ENCODE measurements around the gene ASCL4.

Gene ASCL4

DNA sequence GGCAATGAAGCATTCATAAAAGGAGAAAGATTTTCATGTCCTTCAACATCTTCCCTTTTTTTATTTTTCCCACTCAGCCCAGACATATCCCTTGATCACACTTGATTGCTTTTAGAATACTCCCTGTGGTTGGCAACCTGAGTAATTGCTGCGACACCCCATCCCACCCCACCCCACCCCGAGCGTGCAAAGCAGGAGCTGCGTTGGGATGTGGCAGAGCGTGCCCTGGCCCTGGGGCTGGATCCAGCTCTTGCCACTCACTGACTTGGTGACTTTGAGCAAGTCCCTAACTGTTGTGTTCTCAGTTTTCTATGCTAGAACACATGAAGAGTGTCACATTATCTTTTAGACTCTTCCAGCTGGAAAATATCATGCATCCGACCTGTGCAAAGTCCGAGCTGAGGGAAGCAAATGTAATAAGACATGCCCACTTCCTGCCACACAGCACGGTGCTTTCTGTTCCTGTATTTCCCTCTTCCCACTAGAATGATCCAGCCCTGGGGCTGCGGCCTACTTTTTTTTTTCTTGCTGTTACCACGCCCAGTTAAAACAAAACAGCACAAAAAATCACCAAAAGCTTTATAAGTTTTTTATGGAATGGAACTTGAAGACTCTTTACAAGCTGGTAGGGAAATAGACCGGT is 4.0 kb downstream of the ASCL4 start:
- FAIRE-seq, result no peak
- DNase-seq (ENCODE audit: insufficient read length, low spot score), result no peak

DNA sequence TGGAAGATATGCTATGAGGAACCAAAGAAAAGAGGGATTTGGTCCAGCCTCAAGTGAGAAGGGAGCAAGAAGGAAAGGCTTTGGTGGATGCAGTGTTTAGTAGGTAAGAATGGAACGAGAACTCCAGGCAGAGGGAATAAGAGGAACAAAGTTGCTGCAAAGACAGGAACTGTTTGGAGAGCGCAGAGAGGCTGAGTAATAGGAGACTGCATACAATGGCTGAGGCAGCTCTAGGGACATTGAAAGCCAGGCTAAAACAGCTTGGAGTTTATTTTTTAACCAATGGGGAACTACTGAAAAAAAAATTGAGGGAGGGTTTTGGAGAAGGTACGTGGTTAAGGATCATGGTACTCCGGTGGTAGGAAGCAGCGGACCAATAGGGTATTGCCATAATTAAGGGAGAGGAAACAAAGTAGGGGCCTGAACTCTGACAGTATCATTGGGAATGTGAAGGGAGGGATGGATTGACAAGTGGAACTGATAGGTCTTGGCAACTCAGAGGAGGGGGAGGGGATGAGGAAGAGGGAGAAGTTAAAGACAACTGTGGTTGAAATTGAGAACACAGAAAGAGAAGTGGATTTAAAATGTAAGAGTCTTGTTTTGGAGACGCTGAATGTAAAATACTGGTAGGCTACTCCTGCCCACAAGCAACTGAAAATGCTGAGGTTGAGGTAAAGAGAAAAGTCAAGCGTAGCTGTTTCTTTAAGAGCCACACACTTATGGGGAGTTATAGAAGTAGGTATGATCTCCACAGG is 4.8 kb downstream of the ASCL4 start:
- DNase-seq (ENCODE audit: insufficient read length, low spot score) (peak; percentile 50), FAIRE-seq (peak; percentile 93)

DNA sequence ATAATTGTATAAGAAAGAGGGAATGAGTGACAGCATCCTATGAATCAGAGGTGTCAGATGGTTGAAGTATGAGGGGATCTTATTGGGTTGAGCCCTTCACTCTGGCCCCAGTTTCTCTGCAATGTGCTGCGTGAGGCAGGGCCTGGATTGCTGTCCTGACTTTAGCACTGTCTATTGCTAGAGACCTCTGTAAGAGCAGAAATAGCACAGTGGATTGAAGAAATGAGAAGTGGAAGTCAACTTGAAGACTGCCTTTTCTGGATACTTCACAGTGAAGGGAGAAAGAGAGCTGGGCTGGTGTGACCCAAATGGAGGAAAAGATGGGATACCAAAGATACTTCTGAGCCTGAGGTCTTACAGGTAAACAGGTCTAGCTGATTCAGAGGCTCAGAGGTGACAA is 5.8 kb downstream of the ASCL4 start:
- DNase-seq (ENCODE audit: insufficient read length, low spot score) (no peak), FAIRE-seq (peak; percentile 23)

DNA sequence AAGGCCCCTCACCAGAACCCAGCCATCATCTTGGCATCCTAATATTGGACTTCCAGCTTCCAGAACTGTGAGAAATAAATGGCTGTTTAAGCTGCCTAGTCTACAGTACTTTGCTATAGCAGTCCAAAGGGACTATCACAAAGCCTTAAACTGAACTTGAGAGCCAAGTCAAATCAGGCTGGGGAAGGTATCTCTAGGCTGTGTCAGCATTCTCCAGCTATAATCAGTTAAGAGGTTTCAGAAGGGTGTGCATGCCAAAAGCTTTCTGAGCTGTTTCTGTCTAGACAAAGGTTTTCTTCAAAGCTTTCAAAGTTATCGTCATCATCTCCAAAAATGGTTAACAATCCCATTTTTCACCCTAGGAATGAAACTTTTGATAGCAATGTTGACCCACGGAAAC is 7.6 kb downstream of the ASCL4 start:
- no peak for FAIRE-seq
- DNase-seq (ENCODE audit: insufficient read length, low spot score), result no peak

DNA sequence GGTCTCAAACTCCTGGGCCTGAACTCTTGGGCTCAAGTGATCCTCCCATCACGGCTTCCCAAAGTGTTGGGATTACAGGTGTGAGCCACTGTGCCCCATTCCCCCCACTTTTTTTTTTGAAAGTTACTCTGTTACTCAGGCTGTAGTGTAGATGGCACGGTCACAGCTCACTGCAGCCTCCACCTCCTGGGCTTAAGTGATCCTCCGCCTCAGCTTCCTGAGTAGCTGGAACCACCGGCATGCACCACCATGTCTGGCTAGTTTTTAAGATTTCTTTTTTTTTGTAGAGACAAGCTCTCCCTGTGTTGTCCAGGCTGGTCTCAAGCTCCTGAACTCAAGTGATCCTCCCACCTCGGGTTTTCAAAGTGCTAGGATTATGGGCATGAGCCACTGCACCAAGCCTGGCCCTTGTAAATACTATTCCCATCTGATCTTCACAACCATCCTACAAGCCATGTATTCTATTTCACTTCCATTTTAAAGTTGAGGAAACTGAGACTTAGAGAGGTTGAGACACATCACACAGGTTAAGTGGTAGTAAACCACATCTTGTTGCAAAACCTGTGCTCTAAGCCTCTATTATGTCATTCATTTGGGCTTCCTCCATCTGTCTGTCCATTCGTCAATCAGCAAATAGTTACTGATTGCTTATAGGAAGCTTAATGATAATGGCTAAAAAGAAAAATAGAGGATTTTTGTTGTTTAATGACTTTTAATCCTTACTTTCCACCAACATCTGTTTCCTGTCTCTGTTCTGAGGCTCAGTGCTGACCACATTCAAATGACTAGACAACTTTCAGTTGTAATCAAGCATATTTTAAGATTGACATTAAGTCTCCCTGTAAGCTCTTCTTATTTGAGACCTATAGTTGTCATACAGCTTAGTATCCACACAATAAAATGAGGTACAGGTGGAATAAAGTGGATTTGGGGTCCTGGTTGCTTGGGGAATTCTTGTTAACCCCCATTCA is 9.2 kb downstream of the ASCL4 start:
- DNase-seq (ENCODE audit: insufficient read length, low spot score) (no peak), FAIRE-seq (peak; percentile 79)

DNA sequence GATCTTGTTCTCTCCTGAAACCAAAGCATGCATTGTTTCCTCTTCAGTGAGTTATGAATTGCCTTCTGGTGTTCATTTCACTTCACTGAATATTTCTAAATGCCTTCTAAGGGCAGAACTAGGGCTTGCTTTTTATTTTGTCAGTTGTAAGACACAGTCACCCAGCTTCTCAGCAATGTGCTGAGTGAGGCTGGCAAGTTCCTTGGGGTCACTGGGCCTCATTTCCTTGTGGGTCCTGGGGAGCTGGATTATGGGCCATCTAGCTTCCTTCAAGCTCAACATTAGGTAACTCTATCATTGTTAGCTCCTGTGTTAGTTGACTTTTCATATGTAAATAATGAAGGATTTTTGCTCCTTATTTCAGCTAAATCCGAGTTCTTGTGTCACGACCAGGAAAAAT is 13.8 kb downstream of the ASCL4 start:
- FAIRE-seq (no peak), DNase-seq (ENCODE audit: insufficient read length, low spot score) (no peak)

DNA sequence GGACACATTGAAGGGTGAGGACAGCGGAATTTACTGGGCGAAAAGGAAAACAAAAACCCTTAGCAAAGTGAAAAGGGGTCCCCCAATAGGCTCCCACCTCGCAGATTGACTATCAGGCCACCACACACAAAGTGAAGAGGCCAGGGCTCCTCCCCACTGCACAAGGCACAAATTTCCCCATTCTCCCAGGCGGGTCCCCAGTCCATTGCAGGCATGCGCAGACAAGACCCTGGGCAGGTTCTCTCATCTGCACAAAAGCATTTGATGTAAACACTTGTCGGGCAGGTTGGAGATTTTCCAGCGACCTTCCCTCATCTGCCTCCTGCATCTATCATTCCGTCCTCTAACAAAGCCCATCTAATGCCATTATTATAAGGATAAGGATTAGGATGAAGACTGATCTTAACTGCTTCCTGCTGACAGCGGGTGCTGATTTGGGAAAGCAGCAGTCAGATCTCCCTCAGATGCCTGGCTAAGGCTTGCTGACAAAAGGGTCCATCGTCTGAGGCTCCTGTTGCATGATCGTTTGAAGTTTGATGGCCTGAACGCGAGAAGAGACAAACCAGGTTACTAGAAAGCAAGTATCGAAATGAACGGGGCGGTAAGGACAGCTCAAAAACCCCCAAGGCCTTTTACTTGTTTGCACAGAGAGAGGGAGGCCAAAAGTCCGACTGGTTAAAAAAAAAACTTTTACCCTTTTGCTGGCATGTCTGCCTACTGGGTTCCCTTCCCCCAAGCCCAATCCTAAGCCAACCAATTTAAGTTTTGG is 14.4 kb downstream of the ASCL4 start:
- FAIRE-seq (no peak), DNase-seq (ENCODE audit: insufficient read length, low spot score) (no peak)

DNA sequence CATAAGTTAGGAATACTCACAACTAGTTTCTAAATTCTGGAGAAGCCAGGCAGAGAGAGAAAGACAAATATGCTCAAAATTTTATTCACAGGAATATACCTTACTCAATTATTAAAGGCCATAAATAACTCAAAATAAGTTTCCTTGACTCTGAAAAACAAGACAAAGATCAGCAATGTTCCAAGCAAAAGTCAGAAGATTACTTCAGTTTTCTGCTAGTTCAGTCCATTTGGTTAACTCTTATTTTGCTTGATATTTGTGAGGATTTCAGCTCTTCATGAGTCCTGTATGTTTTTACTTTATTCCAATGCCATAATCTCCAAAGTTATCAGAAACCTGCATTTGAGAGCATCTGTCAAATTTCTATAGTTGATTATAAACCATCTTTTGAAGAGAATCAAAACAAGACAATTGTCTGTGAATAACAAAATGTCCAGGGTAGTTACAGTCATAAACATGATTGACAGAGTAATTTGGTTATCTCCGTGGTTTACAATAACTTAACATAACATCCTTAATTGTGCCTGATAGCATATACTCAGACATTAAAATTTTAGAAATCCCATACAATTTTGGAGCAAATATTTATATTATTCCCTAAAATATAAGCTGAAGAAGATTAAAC is 17.1 kb downstream of the ASCL4 start:
- FAIRE-seq, result no peak

DNA sequence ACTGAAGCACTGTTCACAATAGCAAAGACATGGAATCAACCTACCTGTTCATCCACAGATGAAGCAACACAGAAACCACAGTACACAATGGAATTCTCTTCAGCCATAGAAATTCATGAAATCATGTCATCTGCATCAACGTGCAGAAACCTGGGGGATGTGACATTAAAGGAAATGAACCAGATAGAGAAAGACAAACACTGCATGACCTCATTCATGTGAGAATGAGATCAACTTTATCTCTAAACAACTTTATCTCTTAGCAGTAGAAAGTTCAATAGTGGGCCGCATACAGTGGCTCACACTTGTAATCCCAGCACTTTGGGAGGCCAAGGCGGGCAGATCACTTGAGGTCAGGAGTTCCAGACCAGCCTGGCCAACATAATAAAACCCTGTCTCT is 19.9 kb downstream of the ASCL4 start:
- no peak for FAIRE-seq
- no peak for DNase-seq (ENCODE audit: insufficient read length, low spot score)

More for the DNA sequence above, 17.1 kb downstream of the ASCL4 start:
- no peak for DNase-seq (ENCODE audit: insufficient read length, low spot score)

DNA sequence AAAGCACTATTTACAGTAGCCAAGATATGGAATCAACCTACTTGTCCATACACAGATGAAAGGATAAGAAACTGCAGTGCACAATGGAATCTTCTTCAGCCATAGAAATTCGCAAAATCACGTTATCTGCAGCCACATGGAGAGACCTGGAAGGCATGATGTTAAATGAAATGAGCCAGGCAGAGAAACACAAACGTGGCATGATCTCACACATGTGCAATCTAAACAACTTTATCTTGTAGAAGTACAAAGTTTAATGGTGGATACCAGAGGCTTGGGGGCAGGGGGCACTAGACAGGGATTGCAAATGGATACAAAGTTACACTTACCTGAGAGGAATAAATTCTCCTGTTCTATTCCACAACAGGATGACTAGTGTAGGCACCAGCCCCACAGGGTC is 24.1 kb downstream of the ASCL4 start:
- no peak for FAIRE-seq

DNA sequence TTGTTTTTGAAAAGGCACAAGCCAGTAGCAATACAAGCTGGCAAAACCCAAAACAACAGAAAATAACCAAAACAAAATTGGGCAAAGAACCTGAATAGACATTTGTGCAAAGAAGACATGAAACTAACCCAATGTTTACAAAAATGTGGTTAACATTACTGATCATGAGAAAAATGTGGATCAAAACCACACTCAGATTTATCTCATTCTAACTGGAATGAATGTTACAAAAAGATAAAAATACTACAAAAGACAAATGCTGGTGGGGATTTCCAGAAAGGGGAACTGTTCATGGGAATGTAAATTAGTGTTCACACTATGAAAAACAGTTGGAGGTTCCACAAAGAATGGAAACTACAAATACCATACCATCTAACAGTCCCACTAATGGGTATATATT is 26.6 kb downstream of the ASCL4 start:
- FAIRE-seq, result no peak
- DNase-seq (ENCODE audit: insufficient read length, low spot score), result no peak

More for the DNA sequence above, 24.1 kb downstream of the ASCL4 start:
- no peak for DNase-seq (ENCODE audit: insufficient read length, low spot score)

DNA sequence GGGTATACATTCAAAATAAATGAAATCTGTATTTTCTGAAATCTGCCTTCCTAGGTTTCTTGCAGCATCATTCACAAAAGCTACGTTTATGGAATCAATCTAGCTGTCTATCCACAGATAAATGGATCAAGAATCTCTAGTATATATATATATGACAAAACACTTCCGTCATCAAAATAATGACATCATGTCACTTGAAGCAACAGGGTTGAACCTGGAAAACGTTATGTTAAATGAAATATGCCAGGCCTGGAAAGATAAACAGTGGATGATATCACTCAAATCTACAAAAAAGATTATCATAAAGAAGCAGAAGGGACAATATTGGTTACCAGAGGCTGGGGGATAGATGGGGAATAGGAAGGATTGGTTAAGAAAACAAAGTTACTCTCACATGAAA is 28.6 kb downstream of the ASCL4 start:
- FAIRE-seq (no peak), DNase-seq (ENCODE audit: insufficient read length, low spot score) (no peak)

DNA sequence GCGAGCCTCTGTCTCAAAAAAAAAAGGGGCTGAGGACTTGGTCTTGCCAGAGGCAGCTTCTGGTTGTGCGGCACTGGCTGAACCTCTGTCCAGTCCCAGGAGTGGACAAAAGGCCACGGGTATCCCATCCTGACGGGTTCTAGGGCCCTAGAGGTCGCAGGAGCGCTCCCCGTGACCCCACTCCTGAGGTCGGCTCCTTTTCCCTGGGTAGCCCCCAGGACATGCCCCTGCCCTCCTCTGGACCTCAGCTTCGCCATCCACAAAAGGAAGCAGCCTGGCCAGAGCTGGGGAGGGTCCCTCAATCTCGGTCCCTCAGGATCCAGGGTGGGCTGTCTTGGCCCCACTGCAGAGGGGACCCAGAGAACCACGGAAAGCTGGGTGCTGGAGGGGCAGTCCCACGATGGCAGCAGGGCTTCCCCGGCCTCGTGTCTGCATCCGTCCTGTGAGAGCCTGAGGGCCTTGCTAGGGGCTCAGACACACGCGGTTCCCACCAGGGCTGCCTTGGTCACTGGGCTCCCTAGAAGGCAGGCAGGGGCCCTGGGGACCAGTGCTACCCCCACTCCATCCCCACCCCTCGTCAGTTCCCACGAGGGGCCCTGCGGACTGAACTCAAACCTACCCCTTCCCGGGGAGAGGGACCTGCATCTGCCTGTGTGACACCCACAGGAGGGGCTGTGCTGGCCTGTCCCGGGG is 31.1 kb downstream of the ASCL4 start:
- no peak for DNase-seq (ENCODE audit: insufficient read length, low spot score)
- FAIRE-seq, result no peak

DNA sequence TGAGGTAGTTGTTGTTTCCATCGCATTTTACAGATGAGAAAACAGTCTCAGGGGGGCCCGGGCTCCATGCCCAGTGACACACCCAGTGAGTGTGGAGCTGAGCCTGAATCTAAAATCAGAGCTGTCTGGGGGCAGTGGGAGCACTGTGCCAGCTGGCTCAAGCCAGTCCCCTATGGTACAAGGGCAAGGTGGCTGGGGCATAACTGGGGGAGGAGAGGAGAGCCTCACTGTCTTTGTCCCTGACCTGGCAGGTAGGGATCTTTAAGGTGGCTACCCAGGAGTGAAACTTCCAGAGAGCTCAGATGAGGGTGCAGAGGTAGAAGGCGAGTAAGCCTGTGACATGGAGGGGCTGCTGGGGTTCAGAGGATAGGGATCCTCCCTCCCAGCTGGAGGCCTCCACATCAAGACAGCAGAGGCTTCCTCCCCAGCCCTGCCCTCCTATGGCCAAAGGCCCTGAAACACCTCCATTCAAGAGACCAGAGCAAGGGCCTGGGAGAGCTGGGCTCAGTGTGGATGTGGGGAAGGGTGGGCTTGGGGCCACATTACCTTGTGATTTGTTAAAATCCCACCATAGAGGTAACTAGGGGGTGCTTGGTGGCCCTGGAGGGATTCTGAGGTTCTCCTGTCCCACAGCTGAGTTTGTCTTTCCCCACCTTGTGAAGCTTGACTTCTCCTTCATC is 33.1 kb downstream of the ASCL4 start:
- DNase-seq (ENCODE audit: insufficient read length, low spot score) (no peak), FAIRE-seq (no peak)

DNA sequence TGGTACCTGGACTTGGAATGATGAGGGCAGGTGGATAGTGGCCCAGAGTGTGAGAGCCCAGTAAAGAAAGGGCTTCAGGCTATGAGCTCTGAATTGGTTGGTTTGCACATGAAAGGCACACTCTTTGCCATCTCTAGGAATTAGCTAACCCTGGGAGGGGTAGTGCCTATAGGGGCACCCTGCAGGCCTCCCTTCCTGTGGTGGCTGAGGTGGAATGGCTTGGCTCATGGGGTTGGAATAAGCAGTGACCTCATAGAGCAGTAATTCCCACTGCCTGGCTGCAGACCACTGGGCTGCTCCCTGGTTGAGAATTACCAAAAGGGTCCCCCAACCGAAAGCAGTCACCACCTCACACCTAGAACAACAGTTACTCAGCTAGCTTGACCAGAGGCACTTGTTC is 42.7 kb downstream of the ASCL4 start:
- no peak for DNase-seq (ENCODE audit: insufficient read length, low spot score)
- no peak for FAIRE-seq

DNA sequence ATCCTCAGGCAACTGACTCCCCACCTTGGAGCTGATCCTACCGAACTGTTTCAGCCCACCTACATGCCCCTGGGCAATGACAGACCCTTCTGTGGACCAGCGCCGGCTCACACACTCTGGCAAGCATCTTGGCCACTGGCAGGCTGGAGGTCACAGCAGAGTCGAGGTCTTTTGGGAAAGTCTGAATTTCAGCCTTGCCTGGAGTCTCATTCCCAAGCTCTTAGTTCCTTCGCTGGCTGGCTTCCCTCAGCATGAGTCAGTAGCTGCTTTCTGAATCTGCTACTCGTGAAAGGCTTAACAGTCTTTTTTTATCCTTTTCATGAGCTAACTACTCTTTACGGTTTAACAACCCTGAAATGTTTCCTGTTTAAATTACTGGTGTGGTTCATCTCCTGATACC is 44.5 kb downstream of the ASCL4 start:
- DNase-seq (ENCODE audit: insufficient read length, low spot score) (no peak), FAIRE-seq (no peak)

DNA sequence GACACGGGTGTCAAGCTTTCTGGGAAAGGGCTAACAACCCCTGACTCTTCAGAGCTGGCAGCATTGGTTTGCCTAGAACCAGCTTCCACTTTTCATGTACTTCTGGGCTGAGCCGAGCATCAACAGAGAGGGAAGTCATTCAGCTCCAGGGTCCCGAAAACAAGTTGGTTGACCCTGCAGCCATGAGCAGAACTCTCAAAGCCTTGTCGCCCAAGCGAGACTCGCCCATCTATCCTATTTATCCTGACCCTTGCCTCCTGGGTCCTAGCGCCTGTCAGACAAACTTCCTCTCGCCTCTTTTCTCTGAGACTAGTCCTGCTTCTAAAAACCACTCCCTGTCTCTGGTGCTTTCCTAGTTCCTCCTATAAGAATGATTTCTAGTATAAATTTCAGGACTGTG is 47.9 kb downstream of the ASCL4 start:
- no peak for DNase-seq (ENCODE audit: insufficient read length, low spot score)
- no peak for FAIRE-seq

All from GM19239 (cell line).